MM.1S (cell line): ENCODE results near the gene NBEAL2.

Experiments
- EZH2phosphoT487 ChIP-seq: fragments of 300-600 bp; sonication (generic); IDR thresholded peaks from 2 replicates; pipeline ENCODE4 v1.6.1; 2018; ENCODE audit warnings: antibody characterized with exemption, low read length
- TF ChIP-seq, protein P1 (sequence below): fragments of 300-600 bp; sonication (generic); IDR thresholded peaks from 2 replicates; pipeline ENCODE4 v1.5.1; 2016; ENCODE audit warnings: antibody characterized with exemption, low read length, mixed read lengths

DNA sequence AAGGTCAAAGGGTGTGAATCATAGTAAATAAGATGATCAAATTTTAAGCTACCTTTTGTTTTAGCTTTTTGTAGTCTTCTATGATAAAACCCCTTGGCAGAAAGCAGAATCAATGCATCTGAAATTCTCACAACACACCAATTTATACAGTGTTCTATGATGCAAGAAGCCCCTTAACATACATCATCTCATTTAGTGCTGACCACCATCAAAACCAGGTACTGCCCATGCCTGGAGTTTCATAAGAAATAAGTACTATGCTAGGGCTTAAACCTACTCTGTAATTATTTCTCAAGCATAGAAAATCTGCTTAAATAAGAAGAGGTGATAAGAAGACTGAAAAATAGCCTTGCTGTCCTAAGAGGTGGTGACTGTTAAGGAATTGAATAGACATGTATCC, 67.6 kb downstream of the NBEAL2 start:
- TF ChIP-seq, protein P1, sequence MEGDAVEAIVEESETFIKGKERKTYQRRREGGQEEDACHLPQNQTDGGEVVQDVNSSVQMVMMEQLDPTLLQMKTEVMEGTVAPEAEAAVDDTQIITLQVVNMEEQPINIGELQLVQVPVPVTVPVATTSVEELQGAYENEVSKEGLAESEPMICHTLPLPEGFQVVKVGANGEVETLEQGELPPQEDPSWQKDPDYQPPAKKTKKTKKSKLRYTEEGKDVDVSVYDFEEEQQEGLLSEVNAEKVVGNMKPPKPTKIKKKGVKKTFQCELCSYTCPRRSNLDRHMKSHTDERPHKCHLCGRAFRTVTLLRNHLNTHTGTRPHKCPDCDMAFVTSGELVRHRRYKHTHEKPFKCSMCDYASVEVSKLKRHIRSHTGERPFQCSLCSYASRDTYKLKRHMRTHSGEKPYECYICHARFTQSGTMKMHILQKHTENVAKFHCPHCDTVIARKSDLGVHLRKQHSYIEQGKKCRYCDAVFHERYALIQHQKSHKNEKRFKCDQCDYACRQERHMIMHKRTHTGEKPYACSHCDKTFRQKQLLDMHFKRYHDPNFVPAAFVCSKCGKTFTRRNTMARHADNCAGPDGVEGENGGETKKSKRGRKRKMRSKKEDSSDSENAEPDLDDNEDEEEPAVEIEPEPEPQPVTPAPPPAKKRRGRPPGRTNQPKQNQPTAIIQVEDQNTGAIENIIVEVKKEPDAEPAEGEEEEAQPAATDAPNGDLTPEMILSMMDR: no peak
- no peak for TF ChIP-seq EZH2phosphoT487
